ENCODE data around the gene TBRG4.

TBRG4 gene

DNA sequence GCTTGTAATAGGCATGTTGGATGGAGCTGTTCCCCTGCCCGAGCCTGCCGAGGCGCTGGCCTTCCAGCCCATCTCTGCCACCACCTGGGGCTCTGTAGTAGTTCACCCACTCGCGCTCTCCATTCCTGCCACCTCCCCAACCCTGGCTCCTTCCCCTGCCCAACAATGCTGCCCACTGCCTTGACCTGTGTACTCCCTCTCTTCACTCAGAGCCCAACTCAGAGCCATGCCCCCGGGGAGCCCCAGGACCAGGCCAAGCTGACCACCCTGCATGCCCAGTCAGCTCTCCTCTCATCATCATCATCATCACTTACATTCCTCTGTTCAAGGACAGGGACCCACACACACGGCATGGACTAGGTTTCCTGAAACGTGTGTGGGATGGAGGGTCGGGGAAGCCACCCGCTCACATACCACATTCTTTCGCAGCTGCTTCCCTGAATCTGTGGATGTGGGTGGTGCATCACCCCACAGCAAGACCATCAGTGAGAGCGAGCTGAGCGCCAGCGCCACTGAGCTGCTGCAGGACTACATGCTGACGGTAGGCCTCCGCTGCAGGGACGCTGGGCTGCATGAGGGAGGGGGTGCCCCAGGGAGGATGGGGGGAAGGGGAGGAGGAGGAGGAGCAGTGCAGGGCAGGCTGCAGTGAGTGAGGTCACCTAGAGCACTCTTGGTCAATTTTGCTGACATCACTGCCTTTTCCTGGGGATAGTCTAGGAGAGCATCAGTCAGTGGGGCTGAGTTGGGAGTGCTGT lies 38.3 kb downstream of the TBRG4 start:
- no peak for DNase-seq

DNA sequence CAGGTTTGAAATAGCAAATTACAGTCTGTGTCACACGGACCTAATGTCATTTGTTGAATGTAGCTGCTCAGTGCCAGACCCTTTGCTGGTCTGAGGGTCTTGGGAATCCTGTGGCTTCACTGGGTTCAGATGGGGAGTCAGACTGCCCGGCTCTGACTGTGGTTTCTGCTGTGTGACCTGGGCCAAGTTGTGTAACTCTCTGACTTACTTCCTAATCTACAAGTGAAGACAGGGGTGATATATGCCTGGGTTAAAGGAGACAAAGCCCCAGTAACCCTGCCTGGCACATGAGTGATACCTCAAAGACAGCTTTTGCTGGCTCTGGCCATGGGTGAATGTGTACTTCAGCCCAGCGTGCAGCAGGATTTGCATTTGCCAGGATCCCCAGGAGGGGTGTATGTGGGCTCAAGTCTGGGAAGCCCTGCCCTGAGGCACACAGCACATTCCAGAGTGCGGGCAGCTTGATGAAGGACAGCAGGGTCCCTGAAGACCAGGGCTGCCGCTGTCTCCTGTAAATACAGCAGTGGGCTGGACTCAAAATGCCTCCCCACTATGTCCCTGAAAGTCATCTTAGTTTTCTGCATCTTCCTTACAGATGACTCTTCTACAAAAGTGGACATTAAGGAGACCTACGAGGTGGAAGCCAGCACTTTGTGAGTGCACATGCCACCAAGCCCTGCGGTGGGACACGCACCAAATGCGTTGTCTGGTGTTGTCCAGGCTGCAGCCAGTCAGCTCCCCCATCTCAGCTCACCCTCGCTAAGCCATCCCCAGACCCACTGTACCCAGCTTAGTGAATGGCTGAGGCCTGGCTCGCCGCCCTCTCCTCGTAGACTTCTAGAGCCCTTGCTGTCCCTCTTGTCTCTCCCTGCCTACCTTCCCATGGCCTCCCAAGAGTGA lies 39.1 kb downstream of the TBRG4 start:
- no peak for DNase-seq

DNA sequence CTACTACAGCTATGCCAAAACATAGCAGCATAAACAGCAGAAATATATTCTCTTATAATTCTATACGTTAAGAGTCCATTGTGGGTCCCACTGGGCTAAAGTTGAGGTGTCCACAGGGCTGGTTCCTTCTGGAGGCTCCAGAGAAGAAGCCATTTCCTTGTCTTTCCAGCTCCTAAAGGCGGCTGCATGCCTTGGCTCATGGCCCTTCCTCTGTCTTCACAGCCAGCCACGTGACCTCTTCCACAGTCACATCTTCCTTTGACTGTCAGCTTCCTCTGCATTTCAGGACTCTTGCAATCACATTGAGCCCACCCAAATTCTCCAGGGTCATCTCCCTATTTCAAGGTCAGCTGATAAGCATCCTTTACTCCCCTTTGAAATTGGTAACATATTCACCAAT lies 40.0 kb downstream of the TBRG4 start:
- no peak for DNase-seq

DNA sequence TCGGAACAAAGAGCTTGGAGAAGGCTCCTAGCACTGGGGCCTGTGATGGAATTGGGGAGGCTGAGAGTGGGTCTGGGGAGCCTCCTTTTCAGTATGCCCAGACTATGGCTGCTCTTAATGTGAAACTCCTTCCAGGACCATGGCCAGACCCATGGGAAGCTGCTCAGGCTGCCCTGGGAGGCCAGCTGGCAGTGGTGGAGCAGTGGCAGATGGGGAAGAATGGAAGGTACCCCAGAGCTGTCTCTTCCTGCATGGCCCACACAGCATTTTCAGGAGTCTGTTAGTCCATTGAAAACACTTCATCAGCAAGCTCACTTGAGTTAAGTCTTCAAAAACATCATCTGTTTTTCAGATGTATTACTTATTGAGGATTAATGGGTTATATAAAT lies 41.2 kb downstream of the TBRG4 start:
- no peak for DNase-seq

DNA sequence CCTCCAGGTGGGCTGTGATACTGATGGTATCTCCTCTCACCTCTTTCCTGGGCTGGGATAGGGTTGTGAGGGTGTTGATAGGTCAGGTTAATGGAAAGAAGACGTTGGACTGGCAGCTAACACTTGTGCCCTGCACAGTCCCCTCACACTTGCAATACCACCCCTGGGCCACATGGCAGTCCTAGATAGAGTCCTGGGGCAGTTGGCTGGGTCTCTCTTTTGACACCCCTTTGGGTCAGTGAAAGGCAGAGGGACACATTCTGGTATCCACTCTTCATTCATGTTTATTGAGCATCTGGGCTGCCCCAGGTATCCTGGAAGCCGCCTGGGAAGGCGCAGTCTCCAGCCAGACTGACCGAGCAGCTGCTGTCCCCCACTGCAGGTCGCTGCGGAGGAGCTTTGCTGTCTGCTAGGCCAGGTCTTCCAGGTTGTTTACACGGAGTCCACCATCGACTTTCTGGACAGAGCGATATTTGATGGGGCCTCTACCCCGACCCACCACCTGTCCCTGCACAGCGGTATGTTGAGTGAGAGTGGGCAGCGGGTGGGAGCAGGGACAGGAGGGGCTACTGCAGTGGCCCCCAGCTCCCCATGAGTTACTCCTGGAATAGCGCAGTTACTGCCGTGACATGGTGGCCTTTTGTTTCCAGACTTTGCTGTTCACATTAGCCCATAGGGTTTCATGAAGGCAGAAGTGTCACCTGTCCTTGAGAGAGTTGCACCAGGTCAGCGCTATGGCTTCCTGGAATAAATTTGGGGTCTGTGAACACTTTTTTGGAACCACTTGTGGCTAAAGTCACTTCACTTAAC lies 41.8 kb downstream of the TBRG4 start:
- no peak for DNase-seq

DNA sequence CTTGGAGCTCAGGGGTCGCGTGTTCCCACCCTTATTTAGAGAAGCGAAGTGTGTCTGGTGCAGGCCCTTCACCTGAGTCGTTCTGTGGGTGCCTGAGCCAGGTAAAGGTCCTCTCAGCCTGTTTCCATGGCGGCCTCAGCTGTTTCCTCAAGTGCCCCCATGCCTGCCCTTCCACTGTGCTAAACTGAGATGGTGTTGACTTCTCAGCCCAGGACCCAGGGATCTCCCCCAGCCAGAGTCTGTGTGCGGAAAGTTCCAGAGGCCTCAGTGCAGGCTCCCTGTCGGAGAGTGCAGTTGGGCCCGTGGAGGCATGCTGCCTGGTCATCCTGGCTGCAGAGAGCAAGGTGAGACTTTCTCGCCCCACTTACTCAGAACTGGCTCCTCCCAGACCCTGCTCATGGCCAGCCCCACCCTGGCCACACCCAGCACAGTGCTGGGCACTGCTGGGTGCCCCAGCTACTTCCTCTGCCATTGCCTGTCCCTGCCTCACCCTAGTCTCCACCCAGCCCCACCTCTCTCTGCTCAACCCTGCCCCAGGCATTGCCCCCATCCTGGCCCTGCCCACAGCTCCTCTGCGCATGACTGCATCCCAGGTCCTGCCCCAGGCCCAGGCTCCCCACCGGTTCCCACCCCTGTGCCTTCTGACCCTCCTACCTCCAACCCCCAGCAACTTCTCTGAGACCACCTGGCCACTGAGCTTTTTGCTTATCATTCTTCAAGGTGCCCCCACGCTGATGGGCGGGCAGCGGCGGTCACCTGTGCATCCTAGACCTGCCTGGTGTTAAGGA lies 43.1 kb downstream of the TBRG4 start:
- no peak for DNase-seq

DNA sequence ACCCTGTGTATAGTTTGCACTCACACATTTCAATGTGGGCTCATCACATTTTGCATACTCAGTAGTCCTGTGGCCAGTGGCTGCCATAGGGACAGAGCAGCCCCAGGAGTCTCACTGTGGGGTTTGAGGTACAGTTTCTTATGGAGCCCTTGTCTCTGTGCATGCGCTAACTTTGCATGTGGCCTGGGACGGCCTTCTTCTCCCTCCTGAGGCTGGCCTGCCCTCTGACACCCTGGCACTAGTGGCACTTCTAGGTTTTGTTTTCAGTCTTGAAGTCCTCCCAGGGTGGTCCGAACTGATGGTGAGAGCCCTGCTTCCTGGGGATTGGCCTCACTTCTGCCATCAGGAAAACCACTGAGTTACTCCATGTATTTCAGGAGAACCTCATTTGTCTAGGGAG lies 43.9 kb downstream of the TBRG4 start:
- no peak for DNase-seq

DNA sequence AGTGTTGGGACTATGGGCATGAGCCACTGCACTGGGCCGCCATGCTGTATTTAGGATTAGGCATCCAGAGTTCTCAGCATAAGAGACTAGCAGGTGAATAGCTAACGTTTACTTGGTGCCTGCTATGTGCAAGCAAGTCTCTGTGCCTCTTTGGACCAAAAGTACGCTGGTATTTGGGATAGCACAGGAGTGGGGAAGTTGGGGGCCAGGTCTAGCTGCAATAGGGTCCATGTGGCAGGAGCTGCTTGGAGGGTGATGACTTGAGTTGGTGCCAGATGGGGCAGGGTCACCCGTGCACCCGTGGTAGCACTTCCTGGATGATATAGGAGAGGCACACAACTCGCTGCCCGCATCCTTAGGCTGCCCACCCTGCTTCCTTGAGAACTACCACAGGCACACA lies 45.1 kb downstream of the TBRG4 start:
- no peak for DNase-seq

DNA sequence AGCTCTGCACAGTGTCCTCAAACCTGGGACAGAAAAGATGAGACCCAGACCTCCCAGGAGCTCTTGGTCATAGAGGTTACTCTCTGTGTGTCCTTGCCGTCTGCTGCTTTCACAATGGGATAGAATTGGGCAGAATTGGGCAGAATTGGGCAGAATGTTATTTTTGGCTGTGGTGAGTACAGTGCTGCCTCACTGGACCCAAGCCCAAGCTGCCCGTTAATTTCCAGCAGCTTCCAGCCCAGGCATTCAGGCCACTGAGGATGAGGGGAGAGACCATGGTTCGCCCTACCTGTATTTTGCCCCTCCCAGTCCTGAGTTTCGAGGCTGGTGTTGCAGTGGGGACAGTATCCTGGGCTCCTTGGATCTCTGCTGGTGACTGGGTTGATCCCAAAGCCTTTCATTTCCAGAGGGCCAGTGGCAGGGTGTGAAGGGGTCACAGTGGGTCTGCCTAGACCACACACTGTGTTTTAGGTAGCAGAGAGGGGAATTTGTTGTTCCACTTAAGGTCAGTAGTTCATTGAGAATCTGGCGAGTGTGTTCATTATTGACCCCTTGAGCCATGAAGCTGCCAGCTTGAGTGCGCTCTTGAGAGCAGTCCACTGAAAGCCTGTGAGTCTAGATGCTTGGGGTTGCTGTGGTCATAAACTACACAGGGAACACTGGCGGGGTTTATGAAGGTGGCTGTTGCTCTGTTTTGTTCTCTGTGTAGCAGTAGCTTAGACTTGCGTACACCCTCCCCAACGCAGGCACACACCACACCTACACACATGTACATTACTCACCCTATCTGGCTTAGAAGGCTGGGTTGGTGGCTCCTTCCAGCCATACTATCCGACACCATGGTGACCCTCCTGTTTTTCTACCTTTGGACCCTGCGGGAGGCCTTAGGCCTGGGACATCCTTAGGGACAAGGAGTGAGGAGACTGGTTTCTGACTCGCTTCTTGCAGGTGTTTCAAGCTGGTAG lies 46.2 kb downstream of the TBRG4 start:
- DNase-seq: no peak

DNA sequence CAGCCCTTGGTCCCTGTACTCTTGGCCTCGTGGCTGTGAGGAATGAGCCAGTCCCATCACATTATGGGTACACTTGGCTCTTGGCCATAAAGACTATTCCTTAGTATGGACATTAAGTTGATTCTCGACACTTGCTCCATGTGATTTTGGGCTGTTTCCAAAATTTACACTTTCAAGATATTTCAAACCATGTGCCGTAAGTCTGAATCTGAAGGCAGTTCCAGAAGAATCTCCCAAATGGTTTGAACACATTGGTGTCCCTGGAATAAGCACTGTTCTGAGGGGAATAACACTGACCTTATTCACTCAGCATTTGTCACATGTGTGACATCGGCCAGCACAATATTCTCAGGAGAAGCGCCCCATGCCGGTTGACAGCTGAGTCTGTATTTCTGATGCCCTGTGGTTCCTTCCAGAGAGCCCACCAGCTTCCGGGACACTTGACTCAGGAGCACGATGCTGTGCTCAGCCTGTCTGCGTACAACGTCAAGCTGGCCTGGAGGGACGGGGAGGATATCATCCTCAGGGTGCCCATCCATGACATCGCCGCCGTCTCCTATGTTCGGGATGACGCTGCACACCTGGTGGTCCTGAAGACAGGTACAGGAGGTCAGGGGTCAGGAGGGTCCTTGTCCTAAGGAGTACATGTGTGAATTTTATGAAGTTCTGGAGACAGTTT lies 47.3 kb downstream of the TBRG4 start:
- DNase-seq: no peak

DNA sequence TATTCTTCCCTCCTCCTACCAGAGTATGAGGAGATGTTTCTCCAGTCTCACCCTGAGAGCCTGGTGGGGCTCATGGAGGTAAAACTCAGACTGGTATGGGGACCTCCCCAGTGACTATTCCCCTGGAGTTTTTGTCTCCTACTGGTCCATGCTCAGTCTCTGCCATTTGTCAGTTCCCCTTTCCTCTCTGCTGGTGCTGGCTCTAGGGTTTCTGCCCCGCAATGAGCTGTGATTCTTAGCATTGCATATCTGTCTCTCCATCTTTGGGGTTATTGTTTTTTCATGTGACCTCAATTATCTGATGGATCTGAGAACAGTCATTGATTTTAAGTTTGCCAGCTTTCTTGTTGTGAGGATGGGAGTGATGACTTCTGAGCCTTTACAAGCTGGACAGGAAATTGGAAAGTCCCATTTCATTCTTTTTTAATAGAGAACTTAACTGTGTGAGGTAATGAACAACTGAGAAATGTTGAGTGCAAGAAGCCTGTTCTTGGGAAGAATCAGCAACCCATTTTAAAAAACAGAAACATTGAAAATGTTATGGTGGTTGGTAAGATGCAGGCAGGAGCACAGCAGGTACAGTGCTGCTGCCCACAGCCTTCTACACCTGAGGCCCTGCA lies 49.6 kb downstream of the TBRG4 start:
- DNase-seq: no peak

DNA sequence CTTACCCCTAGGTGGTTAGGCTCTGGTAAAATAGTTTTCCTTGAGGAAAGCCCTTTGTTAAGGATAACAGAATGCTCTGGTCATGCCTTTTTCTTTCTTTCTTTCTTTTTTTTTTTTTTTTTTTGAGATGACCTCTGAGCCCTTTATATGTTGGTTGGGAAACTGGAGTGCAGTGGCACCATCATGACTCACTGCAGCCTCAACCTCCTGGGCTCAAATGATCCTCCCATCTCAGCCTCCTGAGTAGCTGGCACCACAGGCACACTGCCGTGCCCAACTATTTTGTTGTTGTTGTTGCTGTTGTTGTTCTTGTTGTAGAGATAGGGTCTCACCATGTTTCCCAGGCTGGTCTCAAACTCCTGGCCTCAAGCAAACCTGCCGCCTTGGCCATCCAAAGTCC lies 50.1 kb downstream of the TBRG4 start:
- DNase-seq: no peak

DNA sequence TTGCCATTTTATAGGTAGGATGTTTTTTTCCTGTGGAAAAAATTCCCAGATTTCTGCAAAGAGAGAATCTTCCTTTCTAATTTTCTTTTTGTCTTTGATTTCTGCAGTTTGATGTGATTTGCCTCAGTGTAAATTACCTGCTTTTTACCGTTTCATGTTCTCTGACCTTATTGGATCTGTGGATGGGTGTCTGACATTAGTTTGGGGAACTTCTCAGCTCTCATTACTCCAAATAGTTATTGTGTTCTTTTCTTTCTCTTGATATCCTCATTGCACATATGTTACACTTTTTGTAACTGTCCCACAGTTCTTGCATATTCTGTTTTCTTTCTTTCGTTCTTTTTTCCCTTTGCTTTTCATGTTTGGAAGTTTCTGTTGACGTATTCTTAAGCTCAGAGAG lies 51.2 kb downstream of the TBRG4 start:
- DNase-seq: no peak

DNA sequence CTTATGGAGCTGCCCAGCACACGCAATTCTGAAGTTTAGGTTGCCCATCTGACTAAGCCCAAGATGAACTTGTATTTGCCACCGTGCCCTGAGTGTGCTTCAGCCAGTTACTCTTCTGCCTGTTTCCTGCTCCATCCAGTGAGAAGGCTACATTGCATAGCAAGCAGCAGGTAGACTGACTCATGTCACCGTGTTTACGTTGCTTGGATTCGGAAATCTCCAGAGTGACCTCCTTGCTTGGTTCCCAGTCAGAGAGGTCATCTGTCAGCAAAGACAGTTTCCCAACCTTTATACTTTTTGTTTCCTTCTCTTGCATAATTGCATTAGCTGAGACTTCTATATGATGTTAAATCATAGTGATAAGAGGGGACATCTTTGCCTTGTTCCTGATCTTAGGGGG lies 53.6 kb downstream of the TBRG4 start:
- DNase-seq: no peak

DNA sequence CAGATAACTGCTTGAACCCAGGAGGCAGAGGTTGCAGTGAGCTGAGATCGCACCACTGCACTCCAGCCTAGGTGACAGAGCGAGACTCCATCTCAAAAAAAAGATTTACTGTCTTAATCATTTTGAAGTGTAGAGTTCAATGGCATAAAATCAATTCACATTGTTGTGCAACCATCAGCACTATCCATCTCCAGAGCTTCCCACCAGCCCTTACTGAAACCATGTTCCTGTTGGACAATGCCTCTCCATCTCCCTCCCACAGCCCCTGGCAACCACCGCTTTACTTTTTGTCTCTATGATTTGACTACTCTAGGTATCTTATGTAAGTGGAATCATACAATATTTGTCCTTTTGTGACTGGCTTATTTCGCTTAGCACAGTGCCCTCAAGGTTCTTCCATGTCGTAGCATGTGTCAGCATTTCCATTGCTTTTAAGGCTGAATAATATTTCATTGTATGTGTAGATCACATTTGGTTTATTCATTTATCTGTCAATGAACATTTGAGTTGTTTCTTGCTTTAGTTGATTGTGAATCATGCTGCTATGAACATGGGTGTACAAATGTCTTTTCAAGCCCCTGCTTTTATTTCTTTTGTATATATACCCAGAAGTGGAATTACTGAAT lies 55.8 kb downstream of the TBRG4 start:
- no peak for DNase-seq

DNA sequence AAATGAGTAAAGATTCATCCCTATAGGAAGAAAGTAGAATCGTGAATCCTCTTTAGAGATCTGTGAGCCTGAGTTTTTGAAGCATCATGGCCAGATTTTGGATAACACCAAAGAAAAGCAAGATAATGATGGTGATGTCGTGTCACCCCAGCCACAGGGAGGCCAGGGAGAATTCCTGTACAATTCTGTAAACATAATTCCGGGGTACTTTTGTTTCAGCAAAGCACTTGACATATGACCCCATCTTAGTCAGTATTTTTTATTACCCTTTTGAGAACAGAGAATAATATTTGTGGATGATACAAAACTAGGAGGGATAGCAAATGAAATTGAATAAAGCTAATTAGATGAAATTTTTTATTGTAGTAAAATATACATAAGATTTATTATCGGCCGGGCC lies 56.5 kb downstream of the TBRG4 start:
- DNase-seq: no peak

DNA sequence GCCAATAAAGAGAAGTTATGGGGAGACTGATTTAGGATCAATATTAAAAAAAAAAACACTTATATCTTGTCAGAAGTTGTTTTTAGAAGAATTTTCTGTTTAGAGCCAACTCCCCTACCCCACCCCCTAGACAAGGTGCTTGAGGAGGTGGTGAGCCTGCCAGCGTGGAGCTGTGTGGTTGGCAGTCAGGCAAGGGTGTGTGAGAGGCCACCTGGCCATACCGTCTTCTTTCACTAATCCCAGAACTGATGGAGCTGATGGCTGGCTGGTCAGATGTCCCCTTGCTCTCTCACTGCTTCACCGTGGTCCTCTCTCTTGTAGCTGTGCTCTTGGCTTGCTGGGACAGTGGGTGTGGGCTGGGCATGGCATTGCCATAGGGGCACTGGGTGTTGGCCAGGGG lies 57.1 kb downstream of the TBRG4 start:
- DNase-seq: no peak

DNA sequence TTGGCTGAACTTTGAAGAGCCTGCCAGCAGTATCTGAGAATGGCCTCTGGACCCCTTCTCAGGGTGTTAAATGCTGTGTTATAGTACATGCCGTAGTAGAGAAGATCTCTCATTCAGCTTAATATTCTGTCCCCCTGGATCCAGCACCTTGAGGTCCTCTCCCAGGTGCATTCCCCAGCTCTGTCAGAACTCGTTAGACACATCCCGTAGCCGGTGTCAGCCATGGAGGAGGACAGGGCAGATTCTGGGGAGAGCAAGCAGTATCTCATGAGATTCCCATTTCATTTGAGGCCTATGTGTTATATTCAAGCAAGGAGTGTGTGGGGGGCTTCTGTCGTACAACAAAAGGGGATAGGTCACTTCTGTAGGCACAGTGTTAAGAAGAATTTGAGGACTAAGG lies 57.6 kb downstream of the TBRG4 start:
- no peak for DNase-seq

DNA sequence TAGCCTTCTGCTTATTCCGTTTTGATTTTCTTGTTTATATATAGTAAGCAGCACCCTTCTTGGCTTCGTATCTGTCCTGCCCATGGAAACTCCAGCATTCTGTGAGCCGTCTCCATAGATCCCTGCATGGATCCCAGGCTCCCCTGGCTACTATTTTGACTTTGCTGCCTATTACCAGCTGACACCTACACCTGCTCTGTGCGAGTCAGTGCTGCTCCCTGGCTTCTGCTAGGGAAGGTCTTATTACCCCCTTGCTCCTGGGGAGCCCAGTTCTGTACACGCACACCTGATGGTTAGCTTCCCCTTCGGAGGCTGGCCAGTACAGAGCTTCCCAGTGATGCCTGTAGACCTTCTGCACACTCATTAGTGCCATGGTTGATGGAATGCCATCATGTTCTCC lies 58.1 kb downstream of the TBRG4 start:
- no peak for DNase-seq

DNA sequence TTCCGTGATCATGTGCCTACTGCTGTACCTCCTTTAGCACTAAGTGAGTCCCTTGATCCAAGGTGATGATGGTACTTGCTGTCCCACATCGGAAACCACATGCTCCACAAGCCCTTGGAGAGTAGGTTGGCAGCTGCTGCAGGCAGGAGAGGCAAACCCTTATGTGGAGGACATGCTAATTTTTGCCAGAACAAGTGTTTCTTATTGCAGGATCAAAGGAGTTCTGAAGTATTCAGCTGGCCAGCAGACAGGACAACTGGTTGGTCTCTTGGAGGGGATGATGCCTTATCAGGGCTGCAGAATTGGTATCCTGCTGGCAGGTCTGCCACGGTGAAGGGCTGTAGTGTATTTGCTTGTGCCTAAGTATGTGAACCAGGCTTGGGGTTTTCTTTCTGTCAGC lies 59.5 kb downstream of the TBRG4 start:
- no peak for DNase-seq

All from GDM1 (cell line).